Measurements from ENCODE around the gene ARHGEF19.

- TF ChIP-seq, protein P1, sequence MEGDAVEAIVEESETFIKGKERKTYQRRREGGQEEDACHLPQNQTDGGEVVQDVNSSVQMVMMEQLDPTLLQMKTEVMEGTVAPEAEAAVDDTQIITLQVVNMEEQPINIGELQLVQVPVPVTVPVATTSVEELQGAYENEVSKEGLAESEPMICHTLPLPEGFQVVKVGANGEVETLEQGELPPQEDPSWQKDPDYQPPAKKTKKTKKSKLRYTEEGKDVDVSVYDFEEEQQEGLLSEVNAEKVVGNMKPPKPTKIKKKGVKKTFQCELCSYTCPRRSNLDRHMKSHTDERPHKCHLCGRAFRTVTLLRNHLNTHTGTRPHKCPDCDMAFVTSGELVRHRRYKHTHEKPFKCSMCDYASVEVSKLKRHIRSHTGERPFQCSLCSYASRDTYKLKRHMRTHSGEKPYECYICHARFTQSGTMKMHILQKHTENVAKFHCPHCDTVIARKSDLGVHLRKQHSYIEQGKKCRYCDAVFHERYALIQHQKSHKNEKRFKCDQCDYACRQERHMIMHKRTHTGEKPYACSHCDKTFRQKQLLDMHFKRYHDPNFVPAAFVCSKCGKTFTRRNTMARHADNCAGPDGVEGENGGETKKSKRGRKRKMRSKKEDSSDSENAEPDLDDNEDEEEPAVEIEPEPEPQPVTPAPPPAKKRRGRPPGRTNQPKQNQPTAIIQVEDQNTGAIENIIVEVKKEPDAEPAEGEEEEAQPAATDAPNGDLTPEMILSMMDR (IDR thresholded peaks at IDR 0.05 in 8 of 11, conservative IDR thresholded peaks at IDR 0.05 in 3 of 11), result no peak
- TF ChIP-seq POLR2A (IDR thresholded peaks at IDR 0.05), result no peak
Observed at GRCh38 chr1:16181887-16182719, 30.3 kb downstream of the ARHGEF19 start.

Data from spleen (tissue), 7 donors.